NT2/D1 (cell line): Measurements from ENCODE around the gene TTBK1.
"Not testable (repeated sequence)": the region's sequence is repeated elsewhere in the genome, so short reads cannot be mapped to it uniquely, and the experiment has no call there.

Experiments
- SUZ12 ChIP-seq: IDR thresholded peaks from 2 replicates; pipeline ENCODE4 v1.6.1; 2011; ENCODE audit not compliant: insufficient read length, insufficient read depth; ENCODE audit errors: extremely low read depth
- YY1 ChIP-seq: IDR thresholded peaks from 2 replicates; pipeline ENCODE4 v1.6.1; 2011; ENCODE audit not compliant: insufficient read length, insufficient read depth

DNA sequence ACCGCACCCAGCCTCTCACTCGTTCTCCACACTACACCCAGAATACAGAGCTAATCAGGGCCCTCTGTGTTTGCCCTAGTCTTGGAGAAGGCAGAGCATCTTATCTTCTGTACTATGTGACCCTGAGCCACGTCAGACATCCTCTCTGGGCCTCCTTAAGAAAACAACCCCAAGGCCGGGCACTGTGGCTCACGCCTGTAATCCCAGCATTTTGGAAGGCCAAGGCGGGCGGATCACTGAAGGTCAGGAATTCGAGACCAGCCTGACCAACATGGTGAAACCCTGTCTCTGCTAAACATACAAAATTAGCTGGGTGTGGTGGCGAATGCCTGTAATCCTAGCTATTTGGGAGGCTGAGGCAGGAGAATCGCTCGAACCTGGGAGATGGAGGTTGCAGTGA, 59.7 kb downstream of the TTBK1 start:
- TF ChIP-seq YY1, SUZ12: not testable (repeated sequence)
